Astrocyte (in vitro differentiated cells and primary cell): ENCODE results near the gene C1orf159. TPM values are rescaled to one million over a fixed set of nuclear protein-coding genes. Genes with fewer than 3 reads are reported as not detected.

ENCODE experiments used
- DNase-seq: peaks from one replicate; pipeline ENCODE4 v3.0.0-alpha.2; 2010; ENCODE audit warnings: low read depth
- FAIRE-seq: peaks from 2 replicates; lab custom pipeline; 2011; peaks lifted over from hg19 to GRCh38; lab: Jason Lieb, UNC
- H2AFZ ChIP-seq: 2 replicates; pipeline ENCODE4 v1.6.0; 2012; ENCODE audit warnings: low read depth, low read length, inconsistent platforms
- H3K27ac ChIP-seq: 2 replicates; pipeline ENCODE4 v1.5.1; 2011; ENCODE audit warnings: low read depth, low read length, inconsistent platforms
- H3K27me3 ChIP-seq: 2 replicates; pipeline ENCODE4 v1.6.0; 2011; ENCODE audit warnings: low read length, inconsistent platforms; ENCODE audit not compliant: insufficient read depth
- H3K36me3 ChIP-seq: 2 replicates; pipeline ENCODE4 v1.5.1; 2011; ENCODE audit warnings: low read length, inconsistent platforms; ENCODE audit not compliant: insufficient read depth
- H3K4me1 ChIP-seq: 2 replicates; pipeline ENCODE4 v1.5.1; 2011; ENCODE audit warnings: low read length, inconsistent platforms; ENCODE audit not compliant: insufficient read depth
- H3K4me2 ChIP-seq: 2 replicates; pipeline ENCODE4 v1.6.0; 2012; ENCODE audit warnings: low read length, inconsistent platforms
- H3K4me3 ChIP-seq: 2 replicates; pipeline ENCODE4 v1.5.1; 2011; ENCODE audit warnings: low read depth, mild to moderate bottlenecking, low read length, inconsistent platforms; ENCODE audit not compliant: insufficient read depth
- H3K79me2 ChIP-seq: 2 replicates; pipeline ENCODE4 v1.6.0; 2012; ENCODE audit warnings: mild to moderate bottlenecking, low read length, inconsistent platforms; ENCODE audit not compliant: insufficient read depth
- H3K9ac ChIP-seq: 2 replicates; pipeline ENCODE4 v1.6.0; 2012; ENCODE audit warnings: mild to moderate bottlenecking, low read length, inconsistent platforms
- H3K9me3 ChIP-seq: 2 replicates; pipeline ENCODE4 v1.5.1; 2012; ENCODE audit warnings: low read depth, mild to moderate bottlenecking, low read length, inconsistent platforms; ENCODE audit not compliant: insufficient read depth
- H4K20me1 ChIP-seq: 2 replicates; pipeline ENCODE4 v1.6.0; 2012; ENCODE audit warnings: low read length, inconsistent platforms; ENCODE audit not compliant: insufficient read depth
- H3K27ac Mint-ChIP-seq: one replicate; pipeline ENCODE4 v1.8.0; 2021; ENCODE audit warnings: mild to moderate bottlenecking, mixed read lengths; ENCODE audit not compliant: unreplicated experiment
- H3K27me3 Mint-ChIP-seq: one replicate; pipeline ENCODE4 v1.8.0; 2021; ENCODE audit warnings: low read depth, mixed read lengths; ENCODE audit not compliant: unreplicated experiment
- H3K36me3 Mint-ChIP-seq: one replicate; pipeline ENCODE4 v1.8.0; 2021; ENCODE audit warnings: low read depth, mixed read lengths; ENCODE audit not compliant: unreplicated experiment
- H3K4me1 Mint-ChIP-seq: one replicate; pipeline ENCODE4 v1.8.0; 2021; ENCODE audit warnings: low read depth, mixed read lengths; ENCODE audit not compliant: unreplicated experiment
- H3K4me3 Mint-ChIP-seq: one replicate; pipeline ENCODE4 v1.8.0; 2021; ENCODE audit warnings: mild to moderate bottlenecking, moderate library complexity, mixed read lengths; ENCODE audit not compliant: unreplicated experiment
- H3K9me3 Mint-ChIP-seq: one replicate; pipeline ENCODE4 v1.8.0; 2021; ENCODE audit warnings: mild to moderate bottlenecking, mixed read lengths; ENCODE audit not compliant: unreplicated experiment
- EZH2 ChIP-seq: IDR thresholded peaks from 2 replicates; pipeline ENCODE4 v1.6.1; 2012; ENCODE audit warnings: mild to moderate bottlenecking, low read length, inconsistent platforms; ENCODE audit not compliant: insufficient read depth
- total RNA-seq: library from RNA; stranded (reverse); gene quantifications from 2 replicates; pipeline ENCODE4 v1.2.1, GENCODE V29; 2021
- TF ChIP-seq, protein P1 (sequence below): IDR thresholded peaks from 2 replicates; pipeline ENCODE4 v1.5.1; 2011; ENCODE audit warnings: low read depth, mild to moderate bottlenecking, inconsistent platforms, low read length, moderate library complexity; ENCODE audit not compliant: insufficient read depth

Gene C1orf159
- total RNA-seq, 1 donor from 2014 or later, result 13.9 TPM

DNA sequence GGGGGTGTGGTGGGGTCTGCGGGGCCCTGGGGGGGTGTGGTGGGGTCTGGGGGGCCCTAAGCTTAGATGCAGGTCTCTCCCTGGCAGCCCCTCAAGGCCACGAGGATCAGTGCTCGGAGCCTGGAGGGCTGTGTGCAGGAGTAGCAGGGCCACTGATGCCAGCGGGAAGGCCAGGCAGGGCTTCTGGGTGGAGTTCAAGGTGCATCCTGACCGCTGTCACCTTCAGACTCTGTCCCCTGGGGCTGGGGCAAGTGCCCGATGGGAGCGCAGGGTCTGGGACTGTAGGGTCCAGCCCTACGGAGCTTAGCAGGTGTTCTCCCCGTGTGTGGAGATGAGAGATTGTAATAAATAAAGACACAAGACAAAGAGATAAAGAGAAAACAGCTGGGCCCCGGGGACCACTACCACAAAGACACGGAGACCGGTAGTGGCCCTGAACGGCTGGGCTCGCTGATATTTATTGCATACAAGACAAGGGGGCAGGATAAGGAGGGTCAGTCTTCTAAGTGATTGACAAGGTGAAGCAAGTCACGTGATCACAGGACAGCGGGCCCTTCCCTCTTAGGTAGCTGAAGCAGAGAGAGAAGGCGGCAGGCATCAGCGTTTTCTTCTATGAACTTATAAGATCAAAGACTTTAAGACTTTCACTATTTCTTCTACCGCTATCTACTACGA lies 50.5 kb downstream of the C1orf159 start:
- Mint-ChIP-seq H3K36me3 (no peaks in the 10 kb centered on the region), H3K4me1 (peaks cover 5% of the 10 kb centered on the region), H3K9me3 (no peaks in the 10 kb centered on the region), H3K4me3 (no peak overlapping the region), H3K27ac (no peak overlapping the region), H3K27me3 (peaks cover 2% of the 10 kb centered on the region)
- TF ChIP-seq, protein P1, sequence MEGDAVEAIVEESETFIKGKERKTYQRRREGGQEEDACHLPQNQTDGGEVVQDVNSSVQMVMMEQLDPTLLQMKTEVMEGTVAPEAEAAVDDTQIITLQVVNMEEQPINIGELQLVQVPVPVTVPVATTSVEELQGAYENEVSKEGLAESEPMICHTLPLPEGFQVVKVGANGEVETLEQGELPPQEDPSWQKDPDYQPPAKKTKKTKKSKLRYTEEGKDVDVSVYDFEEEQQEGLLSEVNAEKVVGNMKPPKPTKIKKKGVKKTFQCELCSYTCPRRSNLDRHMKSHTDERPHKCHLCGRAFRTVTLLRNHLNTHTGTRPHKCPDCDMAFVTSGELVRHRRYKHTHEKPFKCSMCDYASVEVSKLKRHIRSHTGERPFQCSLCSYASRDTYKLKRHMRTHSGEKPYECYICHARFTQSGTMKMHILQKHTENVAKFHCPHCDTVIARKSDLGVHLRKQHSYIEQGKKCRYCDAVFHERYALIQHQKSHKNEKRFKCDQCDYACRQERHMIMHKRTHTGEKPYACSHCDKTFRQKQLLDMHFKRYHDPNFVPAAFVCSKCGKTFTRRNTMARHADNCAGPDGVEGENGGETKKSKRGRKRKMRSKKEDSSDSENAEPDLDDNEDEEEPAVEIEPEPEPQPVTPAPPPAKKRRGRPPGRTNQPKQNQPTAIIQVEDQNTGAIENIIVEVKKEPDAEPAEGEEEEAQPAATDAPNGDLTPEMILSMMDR, result no peak
- no peak for TF ChIP-seq EZH2
- no peaks in the 10 kb centered on the region for H3K36me3 ChIP-seq
- H3K9ac ChIP-seq, result no peak overlapping the region
- DNase-seq (no peak), FAIRE-seq (no peak)
- H4K20me1 ChIP-seq, result peaks cover 4% of the 10 kb centered on the region
- H3K4me3 ChIP-seq, result no peak overlapping the region
- peaks cover 34% of the 10 kb centered on the region for H3K4me1 ChIP-seq
- no peaks in the 10 kb centered on the region for H3K9me3 ChIP-seq
- H3K4me2 ChIP-seq, result no peak overlapping the region
- H3K79me2 ChIP-seq, result no peaks in the 10 kb centered on the region
- no peak overlapping the region for H3K27ac ChIP-seq
- H3K27me3 ChIP-seq, result no peaks in the 10 kb centered on the region
- H2AFZ ChIP-seq, result no peak overlapping the region

DNA sequence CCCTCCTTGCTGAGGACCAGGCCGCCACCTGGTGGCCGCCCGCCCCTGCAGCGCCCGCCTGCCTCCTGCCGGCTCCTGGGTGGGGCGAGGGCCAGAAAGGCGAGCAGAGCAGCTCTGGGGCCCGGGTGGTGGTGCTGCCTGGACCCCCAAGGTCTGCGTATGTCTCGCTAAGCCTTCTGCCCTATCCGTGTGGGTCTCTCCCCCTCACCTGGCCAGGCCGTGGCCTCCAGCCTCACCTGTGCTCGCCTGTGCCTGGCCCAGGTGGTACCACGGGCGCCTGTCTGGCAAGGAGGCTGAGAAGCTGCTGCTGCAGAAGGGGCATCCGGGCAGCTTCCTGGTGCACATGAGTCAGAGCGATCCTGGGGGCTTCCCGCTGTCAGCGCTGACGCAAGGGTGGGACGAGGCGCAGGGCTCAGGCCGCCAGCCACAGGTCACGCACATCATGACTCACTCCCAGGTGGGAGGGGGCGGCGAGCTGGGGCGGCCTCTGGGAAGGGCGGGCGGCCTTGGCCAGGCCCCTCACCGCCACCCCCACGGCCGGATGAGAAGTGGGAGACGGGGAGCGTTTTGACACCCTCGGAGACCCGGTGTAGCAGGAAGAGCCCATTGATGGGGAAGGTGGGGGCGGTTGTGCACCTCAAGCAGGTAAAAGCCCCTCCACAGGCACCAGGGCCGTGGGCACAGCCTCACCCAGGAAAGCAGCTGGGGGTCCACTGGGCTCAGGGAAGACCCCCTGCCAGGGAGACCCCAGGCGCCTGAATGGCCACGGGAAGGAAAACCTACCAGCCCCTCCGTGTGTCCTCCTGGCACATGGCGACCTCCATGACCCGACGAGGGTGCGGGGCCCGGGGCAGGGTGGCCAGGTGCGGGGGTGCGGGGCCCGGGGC lies 51.7 kb downstream of the C1orf159 start:
- no peaks in the 10 kb centered on the region for H3K9me3 Mint-ChIP-seq
- H3K27me3 Mint-ChIP-seq, result peaks cover 4% of the 10 kb centered on the region
- Histone ChIP-seq H3K9me3 (no peaks in the 10 kb centered on the region), H2AFZ (no peak overlapping the region), H3K36me3 (no peaks in the 10 kb centered on the region), H4K20me1 (peaks cover 4% of the 10 kb centered on the region), H3K4me2 (peak overlapping the region; percentile 79), H3K4me1 (peaks cover 32% of the 10 kb centered on the region), H3K9ac (peak overlapping the region; percentile 74), H3K27me3 (no peaks in the 10 kb centered on the region), H3K79me2 (no peaks in the 10 kb centered on the region), H3K4me3 (no peak overlapping the region), H3K27ac (peak overlapping the region; percentile 75)
- H3K4me3 Mint-ChIP-seq, result no peak overlapping the region
- DNase-seq (peak; percentile 80), FAIRE-seq (no peak)
- TF ChIP-seq EZH2, result no peak
- TF ChIP-seq, protein P1, result peak; percentile 41
- H3K4me1 Mint-ChIP-seq, result peaks cover 5% of the 10 kb centered on the region
- peaks cover 2% of the 10 kb centered on the region for H3K36me3 Mint-ChIP-seq
- no peak overlapping the region for H3K27ac Mint-ChIP-seq
